ENCODE results near the gene CCDC13. TPM values are rescaled to one million over a fixed set of nuclear protein-coding genes. Genes with fewer than 3 reads are reported as not detected.

Gene CCDC13
- total and polyA plus RNA-seq, 2 of the 13 experiments (the other 11 are each of a cell fraction or from before 2014, with no cell fraction given), result 0.22 to 0.51 TPM

DNA sequence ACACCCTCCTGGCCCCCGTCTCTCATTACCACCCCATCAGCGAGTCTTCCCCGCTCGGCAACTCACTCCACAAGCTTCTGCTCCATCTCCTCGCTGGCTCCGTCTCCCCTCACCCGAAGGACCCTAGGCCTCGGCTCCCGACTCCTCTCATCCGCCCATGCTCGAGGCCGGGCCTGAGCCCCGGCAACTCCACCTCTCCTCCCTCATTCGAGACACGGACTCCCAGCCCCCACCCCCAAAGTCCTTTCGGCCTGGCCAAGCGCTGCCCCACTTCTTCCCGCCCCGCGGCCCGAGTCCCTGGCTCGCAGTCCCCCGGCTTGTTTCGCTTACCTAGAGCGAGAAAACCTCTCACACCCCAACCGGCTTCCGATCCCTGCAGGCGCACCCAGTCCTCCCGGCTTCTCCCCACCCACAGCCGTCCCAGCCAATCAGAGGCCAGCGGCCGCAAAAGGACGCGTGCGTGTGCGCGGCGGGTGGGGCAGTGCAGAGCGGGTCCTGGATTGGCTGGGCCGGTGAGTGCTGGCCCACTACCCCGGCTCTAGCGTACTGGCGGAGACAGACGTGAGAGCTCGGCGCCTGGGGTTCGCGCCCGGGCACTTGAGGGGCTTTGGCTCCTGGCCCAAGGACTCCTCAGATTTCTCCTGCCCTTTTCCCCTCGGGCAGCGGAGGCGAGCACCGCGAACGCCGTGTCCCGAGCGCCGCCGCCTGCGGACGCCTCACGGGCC, 31.2 kb upstream of the CCDC13 start, which contains the start of gene HIGD1A (continued):
- peak; percentile 98 for TF ChIP-seq DRAP1 (CRISPR knock-in tag; IDR thresholded peaks at IDR 0.05)
- TF ChIP-seq HOMEZ (CRISPR knock-in tag; IDR thresholded peaks at IDR 0.05; ENCODE audit: low read depth), result peak; percentile 54; the same call in 1 of the 2 replicates
- TF ChIP-seq, protein P1, sequence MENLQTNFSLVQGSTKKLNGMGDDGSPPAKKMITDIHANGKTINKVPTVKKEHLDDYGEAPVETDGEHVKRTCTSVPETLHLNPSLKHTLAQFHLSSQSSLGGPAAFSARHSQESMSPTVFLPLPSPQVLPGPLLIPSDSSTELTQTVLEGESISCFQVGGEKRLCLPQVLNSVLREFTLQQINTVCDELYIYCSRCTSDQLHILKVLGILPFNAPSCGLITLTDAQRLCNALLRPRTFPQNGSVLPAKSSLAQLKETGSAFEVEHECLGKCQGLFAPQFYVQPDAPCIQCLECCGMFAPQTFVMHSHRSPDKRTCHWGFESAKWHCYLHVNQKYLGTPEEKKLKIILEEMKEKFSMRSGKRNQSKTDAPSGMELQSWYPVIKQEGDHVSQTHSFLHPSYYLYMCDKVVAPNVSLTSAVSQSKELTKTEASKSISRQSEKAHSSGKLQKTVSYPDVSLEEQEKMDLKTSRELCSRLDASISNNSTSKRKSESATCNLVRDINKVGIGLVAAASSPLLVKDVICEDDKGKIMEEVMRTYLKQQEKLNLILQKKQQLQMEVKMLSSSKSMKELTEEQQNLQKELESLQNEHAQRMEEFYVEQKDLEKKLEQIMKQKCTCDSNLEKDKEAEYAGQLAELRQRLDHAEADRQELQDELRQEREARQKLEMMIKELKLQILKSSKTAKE (CRISPR knock-in tag; IDR thresholded peaks at IDR 0.05; ENCODE audit: borderline replicate concordance), result no peak
- TF ChIP-seq PHF20 (CRISPR knock-in tag; IDR thresholded peaks at IDR 0.05), result peak; percentile 36; the same call in 1 of the 2 replicates
- TF ChIP-seq TFDP2 (CRISPR knock-in tag; IDR thresholded peaks at IDR 0.05), result peak; percentile 17; the same call in 1 of the 2 replicates
- peak; percentile 43; the same call in 1 of the 2 replicates for TF ChIP-seq NCOA1 (CRISPR knock-in tag; IDR thresholded peaks at IDR 0.05)
- no peak; the same call in 1 of the 2 replicates for TF ChIP-seq BRCA1 (CRISPR knock-in tag; IDR thresholded peaks at IDR 0.05)
- no peak; the same call in 1 of the 2 replicates for TF ChIP-seq ZNF780A (CRISPR knock-in tag; IDR thresholded peaks at IDR 0.05)
- TF ChIP-seq, protein P2, sequence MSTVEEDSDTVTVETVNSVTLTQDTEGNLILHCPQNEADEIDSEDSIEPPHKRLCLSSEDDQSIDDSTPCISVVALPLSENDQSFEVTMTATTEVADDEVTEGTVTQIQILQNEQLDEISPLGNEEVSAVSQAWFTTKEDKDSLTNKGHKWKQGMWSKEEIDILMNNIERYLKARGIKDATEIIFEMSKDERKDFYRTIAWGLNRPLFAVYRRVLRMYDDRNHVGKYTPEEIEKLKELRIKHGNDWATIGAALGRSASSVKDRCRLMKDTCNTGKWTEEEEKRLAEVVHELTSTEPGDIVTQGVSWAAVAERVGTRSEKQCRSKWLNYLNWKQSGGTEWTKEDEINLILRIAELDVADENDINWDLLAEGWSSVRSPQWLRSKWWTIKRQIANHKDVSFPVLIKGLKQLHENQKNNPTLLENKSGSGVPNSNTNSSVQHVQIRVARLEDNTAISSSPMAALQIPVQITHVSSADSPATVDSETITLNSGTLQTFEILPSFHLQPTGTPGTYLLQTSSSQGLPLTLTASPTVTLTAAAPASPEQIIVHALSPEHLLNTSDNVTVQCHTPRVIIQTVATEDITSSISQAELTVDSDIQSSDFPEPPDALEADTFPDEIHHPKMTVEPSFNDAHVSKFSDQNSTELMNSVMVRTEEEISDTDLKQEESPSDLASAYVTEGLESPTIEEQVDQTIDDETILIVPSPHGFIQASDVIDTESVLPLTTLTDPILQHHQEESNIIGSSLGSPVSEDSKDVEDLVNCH (CRISPR knock-in tag; IDR thresholded peaks at IDR 0.05), result no peak
- TF ChIP-seq, protein P3, sequence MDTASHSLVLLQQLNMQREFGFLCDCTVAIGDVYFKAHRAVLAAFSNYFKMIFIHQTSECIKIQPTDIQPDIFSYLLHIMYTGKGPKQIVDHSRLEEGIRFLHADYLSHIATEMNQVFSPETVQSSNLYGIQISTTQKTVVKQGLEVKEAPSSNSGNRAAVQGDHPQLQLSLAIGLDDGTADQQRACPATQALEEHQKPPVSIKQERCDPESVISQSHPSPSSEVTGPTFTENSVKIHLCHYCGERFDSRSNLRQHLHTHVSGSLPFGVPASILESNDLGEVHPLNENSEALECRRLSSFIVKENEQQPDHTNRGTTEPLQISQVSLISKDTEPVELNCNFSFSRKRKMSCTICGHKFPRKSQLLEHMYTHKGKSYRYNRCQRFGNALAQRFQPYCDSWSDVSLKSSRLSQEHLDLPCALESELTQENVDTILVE (CRISPR knock-in tag; IDR thresholded peaks at IDR 0.05), result no peak
- TF ChIP-seq RBFOX2 (IDR thresholded peaks at IDR 0.05; ENCODE audit: low read depth, low read length), result peak; percentile 98
- TF ChIP-seq RARA (CRISPR knock-in tag; IDR thresholded peaks at IDR 0.05), result peak; percentile 27; the same call in 1 of the 2 replicates
- no peak for TF ChIP-seq ATF7 (IDR thresholded peaks at IDR 0.05)
- no peak for TF ChIP-seq ATF7 (CRISPR knock-in tag; IDR thresholded peaks at IDR 0.05)
- 0 out of 2 replicates have a peak, but pooled peaks have one; percentile 9 for TF ChIP-seq SOX13 (IDR thresholded peaks at IDR 0.05)
- 0 out of 4 replicates have a peak, but pooled peaks of 1 of the 2 experiments have one; percentile 78 for TF ChIP-seq SOX13 (CRISPR knock-in tag; conservative IDR thresholded peaks at IDR 0.05 in 1 of 2, IDR thresholded peaks at IDR 0.05 in 1 of 2)
- peak; percentile 21; the same call in 1 of the 2 replicates for TF ChIP-seq HOXA5 (CRISPR knock-in tag; IDR thresholded peaks at IDR 0.05)
- peak; percentile 79; the same call in 1 of the 2 replicates for TF ChIP-seq SMYD3 (CRISPR knock-in tag; IDR thresholded peaks at IDR 0.05)
- peak; percentile 57; the same call in 1 of the 2 replicates for TF ChIP-seq THYN1 (CRISPR knock-in tag; IDR thresholded peaks at IDR 0.05; ENCODE audit: borderline replicate concordance, low read depth)
- peak; percentile 89 for TF ChIP-seq AGO2 (optimal IDR thresholded peaks at IDR 0.05; ENCODE audit: low read depth, low read length)
- TF ChIP-seq NFRKB (IDR thresholded peaks at IDR 0.05), result no peak

Measured in HepG2 (cell line).